ENCODE data around the gene DCDC2C. TPM values are rescaled to one million over a fixed set of nuclear protein-coding genes. Genes with fewer than 3 reads are reported as not detected.

The DCDC2C gene
- total RNA-seq, 2 donors from 2014 or later, result not detected

DNA sequence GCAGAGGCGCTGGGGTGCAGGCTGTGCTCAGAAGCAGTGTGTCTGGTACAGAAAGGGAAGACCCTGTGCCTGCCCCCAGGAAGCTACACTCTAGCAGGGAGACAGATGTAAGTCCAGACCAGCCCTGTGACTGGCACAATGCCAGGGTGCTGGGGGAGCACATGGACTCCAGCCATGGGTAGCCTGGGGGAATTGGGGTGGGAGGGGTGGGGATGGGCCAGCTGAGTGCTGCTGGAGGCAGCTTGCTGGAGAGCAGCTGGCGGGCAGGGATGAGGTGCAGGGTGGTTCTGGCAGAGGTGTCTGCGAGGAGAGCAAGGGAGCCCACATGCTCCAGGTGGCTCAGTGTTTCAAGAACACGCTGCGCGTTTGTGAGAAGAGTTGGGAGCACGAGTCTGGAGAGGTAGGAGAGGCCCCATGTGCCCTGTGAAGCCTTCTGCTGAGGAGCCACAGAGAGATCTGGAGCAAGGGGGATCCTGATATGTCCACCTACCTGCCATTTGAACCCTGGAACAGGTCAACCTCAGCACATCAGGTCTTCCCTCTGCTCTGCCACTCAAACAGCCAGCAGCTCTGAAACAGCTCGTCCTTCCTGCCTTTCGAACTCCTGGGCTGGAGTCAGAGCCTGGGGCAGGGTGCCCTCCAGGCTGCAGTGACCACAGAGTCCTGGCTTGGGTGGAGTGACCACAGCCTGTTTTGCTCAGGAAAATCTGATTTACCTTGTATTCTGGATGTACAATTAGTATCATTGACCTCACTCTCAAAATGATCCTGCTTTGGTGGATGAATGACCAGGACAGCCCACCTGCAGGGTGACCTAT lies 30.3 kb upstream of the DCDC2C start:
- WGBS, 2 experiments (ENCODE audit: insufficient coverage in 1 of 2, insufficient read length in 1 of 2), result 90 to 91% methylated on average over 7 to 9 of the region's 9 CpGs
- H3K27ac Mint-ChIP-seq, result no peak overlapping the region
- Histone ChIP-seq H3K9me3 (ENCODE audit: control insufficient read depth, low read length) (no peaks in the 10 kb centered on the region), H3K4me3 (ENCODE audit: low read length) (no peak overlapping the region), H3K9ac (ENCODE audit: extremely low read depth, low read length, poor library complexity, severe bottlenecking) (no peak overlapping the region), H3K4me1 (ENCODE audit: control insufficient read depth, insufficient read depth, low read length) (no peaks in the 10 kb centered on the region), H3K27ac (ENCODE audit: low read depth, low read length) (no peak overlapping the region), H3K36me3 (ENCODE audit: control insufficient read depth, insufficient read depth, low read length) (no peaks in the 10 kb centered on the region), H3K27me3 (ENCODE audit: control insufficient read depth, insufficient read depth, low read length, poor library complexity, severe bottlenecking) (no peaks in the 10 kb centered on the region)
- DNase-seq, result no peak
- H3K36me3 Mint-ChIP-seq (ENCODE audit: low read depth), result no peaks in the 10 kb centered on the region
- no peak overlapping the region for H3K4me3 Mint-ChIP-seq
- TF ChIP-seq, protein P1, sequence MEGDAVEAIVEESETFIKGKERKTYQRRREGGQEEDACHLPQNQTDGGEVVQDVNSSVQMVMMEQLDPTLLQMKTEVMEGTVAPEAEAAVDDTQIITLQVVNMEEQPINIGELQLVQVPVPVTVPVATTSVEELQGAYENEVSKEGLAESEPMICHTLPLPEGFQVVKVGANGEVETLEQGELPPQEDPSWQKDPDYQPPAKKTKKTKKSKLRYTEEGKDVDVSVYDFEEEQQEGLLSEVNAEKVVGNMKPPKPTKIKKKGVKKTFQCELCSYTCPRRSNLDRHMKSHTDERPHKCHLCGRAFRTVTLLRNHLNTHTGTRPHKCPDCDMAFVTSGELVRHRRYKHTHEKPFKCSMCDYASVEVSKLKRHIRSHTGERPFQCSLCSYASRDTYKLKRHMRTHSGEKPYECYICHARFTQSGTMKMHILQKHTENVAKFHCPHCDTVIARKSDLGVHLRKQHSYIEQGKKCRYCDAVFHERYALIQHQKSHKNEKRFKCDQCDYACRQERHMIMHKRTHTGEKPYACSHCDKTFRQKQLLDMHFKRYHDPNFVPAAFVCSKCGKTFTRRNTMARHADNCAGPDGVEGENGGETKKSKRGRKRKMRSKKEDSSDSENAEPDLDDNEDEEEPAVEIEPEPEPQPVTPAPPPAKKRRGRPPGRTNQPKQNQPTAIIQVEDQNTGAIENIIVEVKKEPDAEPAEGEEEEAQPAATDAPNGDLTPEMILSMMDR (conservative IDR thresholded peaks at IDR 0.05), result no peak
- no peaks in the 10 kb centered on the region for H3K4me1 Mint-ChIP-seq
- H3K9me3 Mint-ChIP-seq, result no peaks in the 10 kb centered on the region
- peaks cover 6% of the 10 kb centered on the region for H3K27me3 Mint-ChIP-seq (ENCODE audit: insufficient read depth)

DNA sequence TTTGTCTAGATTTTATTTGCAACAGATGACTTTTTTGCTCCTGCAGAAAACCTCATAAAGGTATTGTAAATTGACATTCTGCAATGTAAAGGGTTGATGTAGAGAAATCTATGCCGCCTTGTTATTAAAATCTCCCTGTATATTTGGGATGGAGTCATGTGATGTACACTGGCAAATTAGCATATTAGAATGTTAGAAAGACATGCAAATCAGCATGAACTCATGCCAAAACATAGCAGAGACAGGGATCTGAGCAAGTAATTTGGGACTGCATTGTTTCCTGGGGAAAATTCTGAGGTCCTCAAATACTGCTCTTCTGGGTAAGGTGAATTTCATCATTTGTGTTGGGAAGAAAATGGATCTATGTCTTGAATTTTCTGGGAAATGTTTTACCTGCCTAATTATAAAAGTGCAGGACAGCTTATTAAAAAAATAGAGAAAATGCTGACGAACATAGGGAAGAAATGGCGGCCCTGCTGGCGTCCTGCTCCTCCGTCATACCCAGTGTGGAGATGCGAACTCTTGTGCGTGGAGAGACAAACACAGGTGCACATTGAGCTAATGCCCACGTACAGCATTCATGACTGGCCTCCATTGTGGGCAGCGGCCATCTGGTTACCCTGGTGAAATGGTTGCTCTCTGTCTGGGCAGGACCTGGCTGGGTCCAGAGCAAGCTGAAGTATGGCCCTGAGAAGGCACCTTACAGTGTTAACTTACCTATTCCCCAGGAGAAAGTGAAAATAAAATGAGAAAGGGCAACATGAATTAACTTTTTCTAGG lies 29.1 kb upstream of the DCDC2C start:
- H3K9me3 Mint-ChIP-seq, result no peaks in the 10 kb centered on the region

DNA sequence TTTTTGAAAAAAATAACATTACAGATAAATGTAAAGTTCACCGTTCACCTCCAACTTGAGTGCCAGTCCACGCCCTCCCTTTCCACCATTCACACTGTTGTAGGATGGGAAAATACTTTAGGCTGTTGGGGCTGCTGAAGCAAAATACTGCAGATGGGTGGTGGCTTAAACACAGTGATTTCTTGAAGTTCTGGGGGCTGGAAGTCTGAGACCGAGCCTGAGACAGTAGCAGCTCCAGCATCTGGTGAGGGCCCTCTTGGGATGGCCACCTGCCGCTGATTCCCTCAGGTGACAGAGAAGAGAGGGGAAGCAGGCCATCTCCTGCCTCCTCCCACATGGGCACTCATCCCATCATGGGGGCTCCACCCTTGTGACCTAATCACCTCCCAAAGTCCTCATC lies 27.7 kb upstream of the DCDC2C start:
- H3K4me1 ChIP-seq (ENCODE audit: control insufficient read depth, insufficient read depth, low read length), result no peaks in the 10 kb centered on the region
- TF ChIP-seq, protein P1 (conservative IDR thresholded peaks at IDR 0.05), result no peak
- H3K9me3 Mint-ChIP-seq, result no peaks in the 10 kb centered on the region
- no peak overlapping the region for H3K27ac Mint-ChIP-seq
- no peak for DNase-seq
- no peak overlapping the region for H3K27ac ChIP-seq (ENCODE audit: low read depth, low read length)
- H3K9me3 ChIP-seq (ENCODE audit: control insufficient read depth, low read length), result no peaks in the 10 kb centered on the region
- 89 to 93% methylated on average over 1 to 4 of the region's 4 CpGs for WGBS, 2 experiments (ENCODE audit: insufficient coverage in 1 of 2, insufficient read length in 1 of 2)
- H3K9ac ChIP-seq (ENCODE audit: extremely low read depth, low read length, poor library complexity, severe bottlenecking), result no peak overlapping the region
- H3K4me3 Mint-ChIP-seq, result no peak overlapping the region
- H3K36me3 ChIP-seq (ENCODE audit: control insufficient read depth, insufficient read depth, low read length), result no peaks in the 10 kb centered on the region
- H3K4me1 Mint-ChIP-seq, result no peaks in the 10 kb centered on the region
- H3K36me3 Mint-ChIP-seq (ENCODE audit: low read depth), result no peaks in the 10 kb centered on the region
- H3K4me3 ChIP-seq (ENCODE audit: low read length), result no peak overlapping the region
- H3K27me3 ChIP-seq (ENCODE audit: control insufficient read depth, insufficient read depth, low read length, poor library complexity, severe bottlenecking), result no peaks in the 10 kb centered on the region
- peaks cover 4% of the 10 kb centered on the region for H3K27me3 Mint-ChIP-seq (ENCODE audit: insufficient read depth)

More for the DNA sequence above, 29.1 kb upstream of the DCDC2C start:
- TF ChIP-seq, protein P1 (conservative IDR thresholded peaks at IDR 0.05), result no peak
- DNase-seq, result no peak
- H3K9me3 ChIP-seq (ENCODE audit: control insufficient read depth, low read length), result no peaks in the 10 kb centered on the region
- no peak overlapping the region for H3K4me3 ChIP-seq (ENCODE audit: low read length)
- no peaks in the 10 kb centered on the region for H3K4me1 Mint-ChIP-seq
- no peaks in the 10 kb centered on the region for H3K27me3 ChIP-seq (ENCODE audit: control insufficient read depth, insufficient read depth, low read length, poor library complexity, severe bottlenecking)
- no peaks in the 10 kb centered on the region for H3K36me3 ChIP-seq (ENCODE audit: control insufficient read depth, insufficient read depth, low read length)
- H3K4me3 Mint-ChIP-seq, result no peak overlapping the region
- H3K9ac ChIP-seq (ENCODE audit: extremely low read depth, low read length, poor library complexity, severe bottlenecking), result no peak overlapping the region
- no peaks in the 10 kb centered on the region for H3K4me1 ChIP-seq (ENCODE audit: control insufficient read depth, insufficient read depth, low read length)
- WGBS, 2 experiments (ENCODE audit: insufficient coverage in 1 of 2, insufficient read length in 1 of 2), result 87 to 90% methylated on average over 8 to 9 of the region's 9 CpGs
- H3K27ac Mint-ChIP-seq, result no peak overlapping the region
- peaks cover 6% of the 10 kb centered on the region for H3K27me3 Mint-ChIP-seq (ENCODE audit: insufficient read depth)
- H3K27ac ChIP-seq (ENCODE audit: low read depth, low read length), result no peak overlapping the region
- no peaks in the 10 kb centered on the region for H3K36me3 Mint-ChIP-seq (ENCODE audit: low read depth)
